Kidney epithelial cell (primary cell): ENCODE data around the gene KCNK10. TPM values are rescaled to one million over a fixed set of nuclear protein-coding genes. Genes with fewer than 3 reads are reported as not detected.

ENCODE experiments used
- DNase-seq: peaks from one replicate; pipeline ENCODE4 v3.0.0-alpha.2; 2010; ENCODE audit warnings: low read depth
- H3K27me3 ChIP-seq: 2 replicates; pipeline ENCODE4 v1.6.0; 2011; ENCODE audit warnings: low read length; ENCODE audit not compliant: control insufficient read depth, insufficient read depth
- H3K36me3 ChIP-seq: 2 replicates; pipeline ENCODE4 v1.5.1; 2011; ENCODE audit warnings: low read length; ENCODE audit not compliant: control insufficient read depth, insufficient read depth
- H3K4me3 ChIP-seq: 2 replicates; pipeline ENCODE4 v1.5.1; 2011; ENCODE audit warnings: low read depth, mild to moderate bottlenecking, control low read depth, low read length
- total RNA-seq: library from RNA; depleted of rRNA; stranded (reverse); fragments of >200 nt; gene quantifications from 2 replicates; pipeline ENCODE4 v1.2.3, GENCODE V29; 2015
- TF ChIP-seq, protein P1 (sequence below): IDR thresholded peaks from 2 replicates; pipeline ENCODE4 v1.5.1; 2011; ENCODE audit warnings: mild to moderate bottlenecking, moderate library complexity, low read length, control low read depth, inconsistent platforms; ENCODE audit not compliant: insufficient read depth, poor library complexity, severe bottlenecking

The KCNK10 gene
- total RNA-seq, 1 donor from 2014 or later = 0.04 TPM

DNA sequence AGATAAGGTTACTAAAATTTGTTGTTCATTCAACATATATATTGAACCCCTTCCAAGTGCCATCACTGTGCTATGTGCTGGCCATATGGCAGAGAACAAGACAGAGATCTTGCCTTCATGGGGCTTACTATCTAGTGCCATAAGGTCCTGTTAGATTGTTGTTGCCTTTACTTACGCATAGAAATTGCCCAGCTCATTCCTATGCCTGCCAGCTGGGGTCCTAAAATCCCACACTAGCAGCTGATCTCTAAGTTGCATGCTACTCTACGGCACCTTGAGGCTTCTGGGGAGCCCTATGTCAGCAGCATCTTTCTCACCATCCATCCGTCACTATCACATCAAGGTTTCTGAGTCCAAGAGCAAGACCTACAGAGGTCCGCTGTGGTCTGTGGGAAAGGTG lies 1.4 kb upstream of the KCNK10 start:
- TF ChIP-seq, protein P1, sequence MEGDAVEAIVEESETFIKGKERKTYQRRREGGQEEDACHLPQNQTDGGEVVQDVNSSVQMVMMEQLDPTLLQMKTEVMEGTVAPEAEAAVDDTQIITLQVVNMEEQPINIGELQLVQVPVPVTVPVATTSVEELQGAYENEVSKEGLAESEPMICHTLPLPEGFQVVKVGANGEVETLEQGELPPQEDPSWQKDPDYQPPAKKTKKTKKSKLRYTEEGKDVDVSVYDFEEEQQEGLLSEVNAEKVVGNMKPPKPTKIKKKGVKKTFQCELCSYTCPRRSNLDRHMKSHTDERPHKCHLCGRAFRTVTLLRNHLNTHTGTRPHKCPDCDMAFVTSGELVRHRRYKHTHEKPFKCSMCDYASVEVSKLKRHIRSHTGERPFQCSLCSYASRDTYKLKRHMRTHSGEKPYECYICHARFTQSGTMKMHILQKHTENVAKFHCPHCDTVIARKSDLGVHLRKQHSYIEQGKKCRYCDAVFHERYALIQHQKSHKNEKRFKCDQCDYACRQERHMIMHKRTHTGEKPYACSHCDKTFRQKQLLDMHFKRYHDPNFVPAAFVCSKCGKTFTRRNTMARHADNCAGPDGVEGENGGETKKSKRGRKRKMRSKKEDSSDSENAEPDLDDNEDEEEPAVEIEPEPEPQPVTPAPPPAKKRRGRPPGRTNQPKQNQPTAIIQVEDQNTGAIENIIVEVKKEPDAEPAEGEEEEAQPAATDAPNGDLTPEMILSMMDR = no peak
- DNase-seq = no peak
- no peaks in the 10 kb centered on the region for H3K36me3 ChIP-seq
- peaks cover 60% of the 10 kb centered on the region for H3K27me3 ChIP-seq
- H3K4me3 ChIP-seq = no peak overlapping the region

DNA sequence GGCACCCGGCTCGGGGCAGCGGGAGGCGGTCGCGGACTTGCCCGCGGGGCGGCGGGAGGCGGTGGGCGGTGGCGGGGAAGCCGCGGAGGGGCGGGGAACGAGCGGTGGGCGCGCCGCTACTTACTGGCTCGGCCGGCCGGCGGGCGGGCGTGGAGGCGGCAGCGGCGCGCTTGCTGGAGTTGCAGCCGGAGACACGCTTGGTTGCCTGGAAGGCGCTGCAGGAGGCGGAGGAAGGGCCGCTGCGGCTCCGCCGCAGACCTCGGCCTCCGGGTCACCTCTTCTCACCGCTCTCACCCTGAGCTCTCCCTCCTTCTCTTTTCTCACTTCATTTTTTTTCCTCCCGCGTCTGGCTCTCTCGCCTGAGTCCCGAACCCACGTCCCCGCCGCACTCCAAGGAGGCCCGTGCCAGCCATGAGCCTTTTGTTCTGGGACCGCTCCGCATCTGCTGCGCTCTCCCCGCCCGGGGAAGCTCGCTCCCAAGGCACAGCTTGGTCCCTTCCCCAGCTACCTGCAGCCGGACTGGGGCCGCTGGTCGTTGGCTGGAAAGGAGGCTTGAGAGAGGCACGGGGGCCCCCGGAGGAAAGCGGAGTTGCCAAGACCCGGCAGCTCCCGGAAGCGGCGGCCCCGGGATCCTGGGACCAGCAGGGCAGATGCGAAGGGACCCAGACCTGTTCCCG lies 592 bp upstream of the KCNK10 start:
- no peaks in the 10 kb centered on the region for H3K36me3 ChIP-seq
- TF ChIP-seq, protein P1 = no peak
- peak overlapping the region; percentile 32 for H3K4me3 ChIP-seq
- no peak for DNase-seq
- peaks cover 62% of the 10 kb centered on the region for H3K27me3 ChIP-seq

DNA sequence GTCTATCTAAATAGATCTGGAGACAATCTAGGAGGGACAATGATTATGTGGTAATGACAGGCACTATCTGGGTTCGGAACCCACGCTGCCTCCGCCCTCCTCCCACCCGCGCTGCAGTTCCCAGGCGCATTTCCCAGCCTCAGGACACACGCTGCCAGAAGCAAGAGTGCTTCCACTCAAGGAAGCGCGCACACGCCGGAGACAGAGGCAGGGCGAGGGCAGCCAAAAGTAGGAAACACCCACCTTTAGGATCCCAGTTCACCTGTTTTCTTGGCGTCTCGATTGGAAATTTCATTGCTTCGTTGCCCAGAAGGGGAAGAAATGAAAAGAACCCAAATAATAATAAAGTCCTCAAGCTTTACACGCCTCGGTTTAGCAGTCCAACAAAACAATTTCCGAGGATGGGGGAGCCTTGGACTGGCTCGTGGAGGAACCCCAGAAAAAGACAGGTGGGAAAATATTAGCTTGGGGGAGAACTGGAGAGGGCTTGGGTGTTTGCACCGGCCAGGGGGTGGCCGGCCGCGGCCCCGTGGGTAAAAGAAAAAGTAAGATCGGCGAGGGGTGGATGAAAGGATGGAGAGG lies 474 bp downstream of the KCNK10 start:
- H3K27me3 ChIP-seq = peaks cover 62% of the 10 kb centered on the region

DNA sequence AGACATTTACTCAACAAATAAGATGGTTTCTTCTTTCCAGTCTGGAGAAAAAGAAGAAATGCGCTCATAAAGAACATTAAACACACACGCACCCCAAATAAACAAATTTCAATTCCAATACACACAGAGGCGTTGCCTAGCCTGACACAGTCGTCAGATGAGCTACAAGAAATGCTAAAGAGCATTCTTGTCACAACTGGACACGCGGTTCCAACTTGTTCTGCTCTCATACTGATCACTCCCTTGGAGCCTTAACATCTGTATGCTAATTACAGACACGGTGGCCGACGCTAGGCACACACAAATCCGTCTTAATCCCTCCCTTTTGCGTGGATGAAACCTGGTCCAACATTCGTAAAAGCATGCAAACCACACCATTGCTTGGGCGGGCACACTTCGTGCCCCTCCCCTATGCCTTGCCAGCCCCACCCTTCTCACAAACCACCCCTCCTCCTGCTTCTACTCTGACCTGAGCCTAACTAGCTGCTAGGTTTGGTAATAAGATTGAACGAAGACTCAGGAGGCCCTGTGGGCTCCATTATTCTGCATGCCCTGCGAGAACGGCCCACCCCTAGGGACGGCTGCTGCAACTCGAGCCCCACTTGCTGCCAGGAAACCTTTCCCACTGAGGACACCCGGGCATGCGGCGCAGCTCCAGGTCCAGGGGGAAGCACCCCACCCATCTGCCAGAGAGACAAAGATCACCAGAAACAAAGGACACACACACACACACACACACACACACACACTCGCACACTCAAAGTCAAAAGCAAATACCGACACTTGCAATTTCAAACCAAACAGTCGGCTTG lies 1.2 kb downstream of the KCNK10 start:
- DNase-seq = no peak
- Histone ChIP-seq H3K36me3 (no peaks in the 10 kb centered on the region), H3K27me3 (peaks cover 58% of the 10 kb centered on the region), H3K4me3 (no peak overlapping the region)
- TF ChIP-seq, protein P1 = no peak

More for the DNA sequence above, 474 bp downstream of the KCNK10 start:
- Histone ChIP-seq H3K36me3 (no peaks in the 10 kb centered on the region), H3K4me3 (peak overlapping the region; percentile 32)
- TF ChIP-seq, protein P1 = no peak
- DNase-seq = no peak

DNA sequence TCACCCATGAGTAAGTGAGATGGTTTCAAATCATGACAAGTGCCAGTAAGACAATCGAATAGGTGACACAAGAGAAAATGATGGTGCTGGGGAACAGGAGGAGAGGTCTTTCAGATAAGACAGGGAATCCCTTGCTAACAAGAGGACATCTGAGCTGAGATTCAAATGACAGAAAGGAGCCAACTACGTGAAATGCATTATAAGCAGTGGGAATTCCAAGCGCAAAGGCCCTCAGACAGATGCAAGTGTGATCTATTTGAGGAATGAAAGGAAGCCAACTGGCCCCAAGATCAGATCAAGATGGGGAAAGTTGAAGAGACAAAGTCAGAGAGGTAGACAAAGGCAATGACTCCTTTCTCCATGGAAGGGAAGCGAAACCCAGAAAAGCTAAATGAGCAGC lies 4.7 kb downstream of the KCNK10 start:
- peaks cover 25% of the 10 kb centered on the region for H3K27me3 ChIP-seq

More for the DNA sequence above, 4.7 kb downstream of the KCNK10 start:
- H3K36me3 ChIP-seq = no peaks in the 10 kb centered on the region
- TF ChIP-seq, protein P1 = no peak
- no peak overlapping the region for H3K4me3 ChIP-seq
- DNase-seq = no peak
